HL-60 (cell line): ENCODE measurements around the gene TBX19.

Source experiments
- CTCF ChIP-seq: IDR thresholded peaks from one replicate; pipeline ENCODE4 v1.5.1; 2011; ENCODE audit warnings: low read length, control low read depth, inconsistent platforms; ENCODE audit not compliant: insufficient read depth
- POLR2AphosphoS5 ChIP-seq: IDR thresholded peaks from 2 replicates; pipeline ENCODE4 v1.6.1; 2012; ENCODE audit warnings: low read depth
- REST ChIP-seq: IDR thresholded peaks from 2 replicates; pipeline ENCODE4 v1.6.1; 2012; ENCODE audit warnings: low read depth; ENCODE audit not compliant: insufficient replicate concordance

- no peak for TF ChIP-seq REST
- TF ChIP-seq CTCF: no peak
- TF ChIP-seq POLR2AphosphoS5: no peak
Observed at GRCh38 chr1:168235548-168235885, 45.2 kb upstream of the TBX19 start.
